HT-29 (cell line): ENCODE measurements around the gene TCF23. TPM values are rescaled to one million over a fixed set of nuclear protein-coding genes. Genes with fewer than 3 reads are reported as not detected.
"Not testable (repeated sequence)": the region's sequence is repeated elsewhere in the genome, so short reads cannot be mapped to it uniquely, and the experiment has no call there.

Experiments
- DNase-seq: peaks from one replicate; pipeline ENCODE4 v3.0.0-alpha.2; 2015; ENCODE audit warnings: low spot score
- total RNA-seq: library from RNA; depleted of rRNA; stranded (reverse); fragments of >200 nt; shearing (Covaris generic); gene quantifications from 2 replicates; pipeline ENCODE4 v1.2.3, GENCODE V29; 2014

The TCF23 gene
- total RNA-seq, 1 experiment from 2014 or later = not detected

DNA sequence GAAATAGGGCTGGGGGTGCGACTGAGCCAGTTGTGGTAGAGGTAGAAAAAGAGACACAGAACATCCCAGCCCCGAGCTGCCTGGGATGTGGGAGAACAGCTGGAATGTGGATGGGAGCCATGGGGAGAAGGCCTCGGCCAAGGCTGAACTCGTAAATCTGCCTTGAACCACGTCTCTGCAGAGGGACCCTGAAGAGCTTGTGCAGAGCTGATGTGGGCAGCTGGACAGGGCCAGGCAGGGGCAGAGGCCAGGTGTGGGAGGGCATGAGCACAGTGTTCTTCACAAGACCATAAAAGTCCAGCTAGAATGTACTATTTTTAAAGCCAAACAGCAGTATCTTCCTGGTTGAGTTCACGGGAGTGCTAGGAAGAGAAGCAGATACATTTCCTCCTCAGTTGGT, 5.7 kb downstream of the TCF23 start:
- DNase-seq = no peak

DNA sequence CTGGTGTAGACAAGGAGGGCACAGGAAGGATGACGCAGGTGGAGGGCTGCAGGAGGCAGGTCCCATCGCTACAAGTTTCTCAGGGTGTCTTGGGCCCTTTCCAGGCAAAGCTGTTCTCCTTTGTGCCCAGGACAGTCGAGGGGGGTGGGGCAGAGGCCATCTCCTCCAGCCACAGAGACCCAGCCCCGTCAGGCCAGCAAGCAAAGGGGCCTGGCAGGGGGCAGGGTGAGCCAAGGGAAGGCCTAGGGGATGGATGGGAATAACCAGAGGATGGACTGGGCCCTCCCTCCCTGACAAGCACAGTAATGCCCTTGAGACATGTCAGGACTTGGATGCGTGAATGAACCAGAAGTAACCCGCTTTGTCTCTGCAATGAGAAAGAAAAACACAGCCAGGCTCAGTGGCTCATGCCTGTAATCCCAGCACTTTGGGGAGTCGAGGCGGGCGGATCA, 6.3 kb downstream of the TCF23 start:
- no peak for DNase-seq

DNA sequence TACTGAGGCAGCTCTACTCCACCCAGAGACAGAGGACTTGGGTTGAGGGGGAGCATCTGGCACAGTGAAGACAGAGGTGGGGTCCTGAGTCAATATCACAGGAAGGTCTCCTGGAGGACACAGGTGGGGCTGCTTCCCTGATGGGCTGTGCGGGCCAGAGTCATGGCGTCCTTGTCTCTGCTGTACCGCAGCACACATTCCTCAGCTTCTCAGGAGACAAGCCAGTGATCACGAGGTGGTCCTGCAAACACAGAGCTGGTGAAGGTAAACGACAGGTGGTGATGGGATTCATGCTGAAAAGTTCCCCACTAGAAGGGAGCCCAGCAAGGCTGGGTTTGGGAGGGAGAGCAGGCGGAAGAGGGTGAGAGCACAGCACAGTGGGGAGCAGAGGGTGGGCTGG, 9.7 kb downstream of the TCF23 start:
- DNase-seq = no peak

DNA sequence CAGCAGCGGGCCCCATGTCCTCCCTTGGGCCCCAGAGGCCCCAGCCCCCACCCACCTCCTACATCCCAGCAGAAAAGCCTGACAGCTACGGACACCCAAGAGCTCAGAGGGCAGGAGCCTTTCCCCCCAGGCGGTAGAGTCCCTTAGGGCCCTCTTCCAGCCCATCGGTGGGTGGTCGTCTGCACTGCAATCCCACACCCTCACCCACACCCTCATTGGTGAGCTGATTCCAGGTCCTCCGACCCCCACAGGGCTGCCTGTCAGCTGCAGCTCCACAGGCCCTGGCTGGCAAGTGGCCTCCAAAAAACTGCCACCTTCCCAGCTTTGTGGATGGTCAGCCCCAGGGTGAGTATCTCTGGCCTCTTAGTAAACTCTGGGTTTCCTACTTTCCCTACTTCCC, 10.5 kb downstream of the TCF23 start:
- no peak for DNase-seq

DNA sequence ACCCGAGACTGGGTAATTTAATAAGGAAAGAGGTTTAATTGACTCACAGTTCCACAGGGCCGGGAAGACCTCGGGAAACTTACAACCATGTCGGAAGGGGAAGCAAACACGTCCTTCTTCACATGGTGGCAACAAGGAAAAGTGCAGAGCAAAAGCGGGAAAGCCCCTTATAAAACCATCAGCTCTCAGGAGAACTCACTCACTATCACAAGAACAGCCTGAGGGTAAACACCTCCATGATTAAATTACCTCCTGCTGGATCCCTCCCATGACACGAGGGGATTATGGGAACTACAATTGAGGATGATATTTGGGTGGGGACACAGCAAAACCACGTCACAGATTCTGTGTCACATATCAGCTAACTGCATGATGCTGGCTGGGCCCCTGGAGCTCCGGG, 11.4 kb downstream of the TCF23 start:
- no peak for DNase-seq

DNA sequence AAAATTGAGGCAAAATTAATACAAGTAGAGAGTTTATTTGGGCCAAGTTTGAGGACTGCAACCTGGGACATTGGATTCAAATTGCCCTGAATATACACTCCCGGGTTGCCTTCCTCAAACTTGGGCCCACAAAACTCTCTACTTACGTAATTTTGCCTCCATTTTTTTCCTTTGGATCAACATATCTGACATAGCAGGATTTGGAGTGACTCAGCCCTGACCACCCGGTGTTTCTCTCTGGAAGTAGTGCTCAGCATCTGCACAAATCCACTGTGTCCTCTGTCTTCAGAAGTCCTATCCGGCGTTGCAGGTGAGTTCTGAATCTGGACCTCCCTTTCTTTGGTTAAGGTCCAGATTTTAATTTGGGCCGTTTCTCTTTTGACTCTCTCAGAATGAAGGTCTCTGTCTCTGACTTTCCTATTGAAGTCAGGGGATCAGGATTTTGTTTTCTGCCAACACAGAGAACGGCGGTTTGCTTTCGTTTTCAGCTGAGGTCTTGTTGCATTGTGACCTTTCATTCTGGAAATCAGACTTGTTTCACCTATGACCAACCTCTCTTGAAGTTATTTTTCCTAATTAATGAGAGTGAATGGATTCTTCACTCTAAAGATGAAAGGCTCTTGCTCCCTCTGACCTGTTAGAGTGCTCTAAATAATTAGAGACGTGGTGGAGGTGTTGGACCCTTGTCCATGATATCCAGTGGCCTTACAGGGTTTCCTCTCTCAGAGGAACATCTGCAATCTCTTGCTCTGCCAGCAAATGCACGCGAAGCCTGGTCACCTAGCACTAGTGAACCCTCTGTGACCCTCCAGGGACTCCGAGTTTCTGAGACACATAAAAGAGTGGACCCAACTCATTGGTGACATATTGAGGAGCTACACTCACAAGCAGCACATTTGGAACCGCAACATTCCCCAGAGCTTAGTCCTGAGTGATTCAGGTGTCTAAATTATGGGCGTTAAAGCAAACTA, 13.6 kb downstream of the TCF23 start:
- no peak for DNase-seq

DNA sequence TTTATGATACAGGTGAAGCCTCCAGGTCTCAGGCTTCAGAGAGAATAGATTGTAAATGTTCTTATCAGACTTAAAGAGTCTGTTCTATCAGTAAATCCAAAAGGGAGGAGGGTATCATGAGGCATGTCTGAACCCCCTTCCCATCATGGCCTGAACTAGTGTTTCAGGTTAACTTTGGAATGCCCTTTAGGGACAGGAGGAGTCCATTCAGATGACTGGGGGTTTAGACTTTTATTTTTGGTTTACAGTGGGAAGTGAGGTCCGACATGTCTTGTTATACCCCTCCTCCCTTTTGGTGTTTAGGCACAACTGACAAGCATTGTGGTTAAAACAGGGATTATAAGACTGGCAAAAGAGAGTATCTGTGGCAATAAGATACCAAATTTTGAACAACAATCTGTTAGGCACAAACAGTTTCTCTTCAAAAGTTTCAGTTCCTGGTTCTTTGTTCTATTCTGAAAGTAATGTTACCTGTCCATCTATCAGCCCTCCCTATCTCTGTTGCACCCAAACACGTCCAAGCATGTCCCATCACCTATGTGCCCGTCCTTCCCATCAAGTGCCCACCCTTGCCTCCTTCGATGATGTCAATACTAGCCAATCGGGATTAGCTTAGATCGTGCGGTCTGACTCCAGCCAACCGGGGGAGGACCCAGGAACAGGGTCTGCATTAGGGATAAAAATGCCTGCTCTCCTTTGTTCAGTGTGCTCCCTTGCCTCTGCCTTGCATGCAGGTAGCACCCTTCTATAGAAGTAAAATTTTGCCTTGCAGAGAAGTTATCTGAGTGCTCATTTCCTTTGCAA, 16.4 kb downstream of the TCF23 start:
- no peak for DNase-seq

DNA sequence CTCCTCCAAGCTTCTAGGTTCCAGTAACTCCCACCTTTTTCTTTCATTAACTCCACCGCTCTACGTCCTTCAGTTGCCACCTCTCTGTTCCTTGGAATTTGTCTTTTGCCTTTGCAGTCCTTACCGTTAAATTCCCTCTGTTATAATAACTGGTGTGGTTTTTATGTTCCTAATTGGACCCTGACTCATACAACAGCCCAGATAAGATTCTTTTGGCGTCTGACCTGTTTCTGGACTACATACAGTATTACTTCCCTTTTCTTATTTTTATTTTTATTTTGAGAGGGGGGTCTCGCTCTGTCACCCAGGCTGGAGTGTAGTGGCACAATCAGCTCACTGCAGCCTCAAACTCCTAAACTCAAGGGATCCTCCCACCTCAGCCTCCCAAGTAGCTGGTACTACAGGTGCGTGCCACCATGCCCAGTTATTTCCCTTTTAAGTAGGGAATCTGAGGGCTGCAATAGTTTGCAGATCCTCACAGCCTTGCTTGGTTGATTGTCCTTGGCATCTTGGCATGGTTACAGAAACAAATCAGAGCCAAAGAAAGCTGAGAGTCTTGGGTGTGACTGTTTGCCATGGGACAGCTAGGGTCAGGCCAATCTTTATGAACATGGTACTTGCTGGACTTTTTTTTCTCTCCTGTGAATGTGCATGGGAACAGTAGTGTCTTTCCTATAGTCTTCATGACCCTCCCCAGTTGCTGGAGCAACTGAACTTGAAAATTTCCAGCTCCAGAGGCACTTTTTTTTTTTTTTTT, 22.0 kb downstream of the TCF23 start:
- DNase-seq = no peak

DNA sequence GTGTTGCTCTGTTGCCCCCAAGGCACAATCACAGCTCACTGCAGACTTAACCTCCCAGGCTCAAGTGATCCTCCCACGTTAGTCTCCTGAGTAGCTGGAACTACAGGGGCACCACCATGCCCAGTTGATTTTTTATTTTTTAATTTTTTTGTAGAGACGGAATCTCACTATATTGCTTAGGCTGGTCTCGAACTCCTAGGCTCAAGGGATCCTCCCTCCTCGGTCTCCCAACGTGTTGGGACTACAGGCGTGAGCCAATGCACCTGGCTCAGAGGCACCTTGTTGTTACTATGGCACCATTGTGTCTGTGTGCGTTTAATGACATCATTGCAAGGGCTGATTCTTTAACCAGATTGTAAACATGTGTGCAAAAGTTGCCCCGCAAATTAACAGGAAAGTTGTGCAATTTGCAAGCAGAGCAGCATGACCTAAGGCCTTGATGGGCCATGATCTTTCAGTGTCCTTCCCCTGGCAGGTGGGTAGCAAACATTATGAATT, 22.6 kb downstream of the TCF23 start:
- DNase-seq = no peak

DNA sequence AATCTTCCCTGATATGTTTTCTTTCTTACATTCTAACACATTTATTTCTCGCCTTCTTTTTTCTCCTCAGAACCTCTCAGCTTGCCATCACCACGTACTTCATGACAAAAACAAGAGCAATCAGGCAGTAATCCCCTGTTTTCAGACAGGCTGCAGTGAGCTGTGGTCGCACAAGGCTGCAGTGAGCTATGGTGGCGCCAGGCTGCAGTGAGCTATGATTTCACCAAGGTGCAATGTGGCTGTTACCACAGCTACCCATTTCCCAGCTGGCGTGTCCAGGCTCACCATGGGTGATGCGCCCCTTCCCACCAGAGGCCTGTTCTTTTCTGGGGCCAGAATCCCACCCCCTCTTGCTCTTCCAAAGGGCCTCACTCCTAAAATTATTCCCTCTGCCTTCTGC, 25.8 kb downstream of the TCF23 start:
- no peak for DNase-seq

DNA sequence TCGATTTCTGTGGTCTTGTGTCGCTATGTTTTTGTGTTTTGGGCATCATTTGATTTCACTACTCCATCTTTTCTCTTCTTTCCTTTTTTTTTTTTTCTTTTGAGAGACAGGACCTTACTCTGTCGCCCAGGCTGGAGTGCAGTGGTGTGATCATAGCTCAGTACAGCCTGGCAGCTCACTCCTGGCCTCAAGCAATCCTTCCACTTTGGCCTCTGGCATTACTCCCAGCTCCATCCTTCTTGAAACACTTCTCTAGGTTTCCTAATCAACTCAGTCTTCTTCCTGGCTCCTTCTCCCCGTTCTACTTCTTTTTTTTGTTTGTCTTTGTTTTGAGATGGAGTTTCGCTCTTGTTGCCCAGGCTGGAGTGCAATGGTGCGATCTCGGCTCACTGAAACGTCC, 26.5 kb downstream of the TCF23 start:
- DNase-seq = no peak

DNA sequence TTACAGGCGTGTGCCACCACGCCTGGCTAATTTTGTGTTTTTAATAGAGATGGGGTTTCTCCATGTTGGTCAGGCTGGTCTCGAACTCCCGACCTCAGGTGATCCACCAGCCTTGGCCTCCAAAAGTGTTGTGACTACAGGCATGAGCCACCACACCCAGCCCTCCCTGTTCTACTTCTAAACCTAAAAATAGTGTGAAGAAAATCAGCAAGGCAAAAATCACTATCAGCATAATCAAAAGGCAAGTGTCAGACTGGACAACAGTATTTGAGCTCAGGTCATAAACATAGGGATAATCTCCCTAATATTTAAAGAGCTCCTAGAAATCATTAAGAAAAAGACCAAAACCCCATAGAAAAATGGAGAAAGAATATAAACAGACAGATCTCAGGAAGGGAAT, 27.0 kb downstream of the TCF23 start:
- DNase-seq = not testable (repeated sequence)

DNA sequence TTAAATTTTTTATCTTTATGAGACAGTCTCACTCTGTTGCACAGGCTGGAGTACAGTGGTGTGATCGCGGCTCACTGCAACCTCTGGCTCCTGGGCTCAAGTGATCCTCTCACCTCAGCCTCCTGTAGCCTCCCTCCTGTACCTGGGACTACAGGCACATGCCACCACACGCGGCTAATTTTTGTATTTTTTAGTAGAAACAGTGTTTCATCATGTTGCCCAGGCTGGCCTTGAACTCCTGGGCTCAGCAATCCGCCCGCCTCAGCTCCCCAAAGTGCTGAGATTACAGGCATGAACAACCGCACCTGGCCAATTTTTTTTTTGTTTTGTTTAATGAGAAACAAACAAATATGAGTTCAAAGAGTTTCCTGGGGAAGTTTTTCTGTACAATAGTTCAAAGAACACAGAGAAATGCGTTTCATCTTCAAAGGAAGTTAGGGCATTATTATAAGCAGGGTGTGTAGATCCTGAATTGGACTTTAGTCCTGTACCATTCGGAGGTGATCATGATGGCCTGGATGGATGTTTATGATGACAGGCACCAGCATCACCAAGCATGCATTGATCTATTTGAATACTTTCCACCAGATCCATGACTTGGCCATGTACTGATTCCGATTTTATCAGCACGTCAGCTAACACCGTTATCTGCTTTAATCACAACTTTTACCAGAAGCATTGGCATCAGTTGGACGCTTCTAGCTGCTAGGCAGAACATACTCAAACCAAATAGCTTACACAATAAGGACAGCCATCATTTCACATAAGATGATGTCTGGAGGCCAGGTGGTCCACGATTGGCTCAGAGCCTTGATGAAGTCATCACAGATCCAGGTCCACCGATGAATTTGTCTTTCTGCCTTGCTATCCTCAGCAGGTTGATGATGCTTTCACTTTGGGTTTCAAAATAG, 28.9 kb downstream of the TCF23 start:
- no peak for DNase-seq

DNA sequence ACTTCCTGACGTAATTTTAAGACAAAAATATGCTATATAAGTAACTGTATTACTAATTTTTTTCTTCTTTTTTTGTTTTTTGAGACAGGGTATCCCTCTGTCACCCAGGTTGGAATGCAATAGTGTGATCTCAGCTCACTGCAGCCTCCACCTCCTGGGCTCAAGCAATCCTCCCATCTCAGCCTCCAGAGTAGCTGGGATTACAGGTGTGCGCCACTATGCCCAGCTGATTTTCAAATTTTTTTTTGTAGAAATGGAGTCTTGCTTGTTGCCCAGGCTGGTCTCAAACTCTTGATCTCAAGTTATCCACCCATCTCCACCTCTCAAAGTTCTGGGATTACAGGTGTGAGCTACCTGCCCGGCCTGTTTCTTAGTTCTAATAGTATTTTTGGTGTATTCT, 29.7 kb downstream of the TCF23 start:
- no peak for DNase-seq

DNA sequence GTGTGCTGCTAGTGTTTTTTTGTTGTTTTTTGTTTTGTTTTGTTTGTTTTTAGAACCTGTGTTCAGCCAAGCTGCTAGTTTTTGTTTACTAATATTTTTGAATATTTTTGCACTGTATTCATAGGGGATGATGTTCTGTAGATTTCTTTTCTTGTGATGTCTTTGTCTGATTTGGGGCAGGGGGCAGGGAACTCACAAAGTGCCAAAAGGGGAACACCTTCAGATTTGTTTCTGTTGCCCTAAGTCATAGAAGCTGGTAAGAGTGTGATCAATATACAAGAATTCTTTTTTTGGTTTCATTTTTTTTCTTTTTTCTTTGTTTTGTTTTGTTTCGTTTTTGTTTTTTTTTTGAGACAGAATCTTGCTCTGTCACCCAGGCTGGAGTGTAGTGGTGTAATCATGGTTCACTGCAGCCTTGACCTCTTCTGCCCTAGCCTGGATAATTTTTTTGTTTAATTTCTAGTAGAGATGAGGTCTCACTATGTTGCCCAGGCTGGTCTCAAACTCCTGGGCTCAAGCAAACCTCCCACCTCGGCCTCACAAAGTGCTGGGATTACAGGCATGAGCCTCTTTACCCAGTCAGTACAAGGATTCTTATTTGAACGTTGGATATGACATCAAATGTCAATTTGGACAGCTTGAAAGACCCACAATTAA, 30.7 kb downstream of the TCF23 start:
- DNase-seq = no peak

DNA sequence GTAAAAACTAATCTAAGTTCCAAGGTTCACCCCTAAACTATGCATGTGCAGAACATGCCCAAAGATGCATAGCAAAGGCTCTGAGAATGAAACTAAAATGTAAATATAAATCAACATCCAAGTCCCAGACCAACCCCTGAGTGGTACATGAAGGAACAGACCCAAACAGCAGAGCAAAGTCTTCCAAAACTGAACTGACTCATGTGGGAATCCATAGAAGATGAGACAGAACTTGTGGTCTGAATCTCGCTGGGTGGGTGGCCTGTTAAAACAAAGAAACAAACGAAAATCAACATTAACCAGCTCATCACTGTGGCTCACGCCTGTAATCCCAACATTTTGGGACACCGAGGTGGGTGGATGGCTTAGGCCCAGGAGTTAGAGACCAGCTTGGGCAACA, 33.5 kb downstream of the TCF23 start:
- DNase-seq = no peak

DNA sequence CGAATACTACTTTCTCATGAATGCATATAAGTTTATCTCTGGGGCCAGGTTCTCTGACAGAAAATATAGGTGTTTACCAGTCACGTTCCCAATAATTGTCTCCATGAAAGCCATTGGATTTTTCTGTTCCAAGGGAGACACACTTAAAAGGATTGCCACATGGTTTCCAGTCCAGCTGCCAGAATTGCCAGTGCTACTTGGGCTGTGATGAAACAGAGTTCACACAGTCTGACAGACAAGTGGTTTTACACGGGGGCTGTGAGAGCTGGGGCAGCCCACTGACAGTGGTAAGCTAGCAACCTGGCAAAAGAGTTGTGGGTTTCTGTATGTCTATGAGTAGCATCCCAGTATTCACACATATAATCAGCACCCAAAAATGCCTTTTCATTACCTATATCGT, 35.3 kb downstream of the TCF23 start:
- no peak for DNase-seq

DNA sequence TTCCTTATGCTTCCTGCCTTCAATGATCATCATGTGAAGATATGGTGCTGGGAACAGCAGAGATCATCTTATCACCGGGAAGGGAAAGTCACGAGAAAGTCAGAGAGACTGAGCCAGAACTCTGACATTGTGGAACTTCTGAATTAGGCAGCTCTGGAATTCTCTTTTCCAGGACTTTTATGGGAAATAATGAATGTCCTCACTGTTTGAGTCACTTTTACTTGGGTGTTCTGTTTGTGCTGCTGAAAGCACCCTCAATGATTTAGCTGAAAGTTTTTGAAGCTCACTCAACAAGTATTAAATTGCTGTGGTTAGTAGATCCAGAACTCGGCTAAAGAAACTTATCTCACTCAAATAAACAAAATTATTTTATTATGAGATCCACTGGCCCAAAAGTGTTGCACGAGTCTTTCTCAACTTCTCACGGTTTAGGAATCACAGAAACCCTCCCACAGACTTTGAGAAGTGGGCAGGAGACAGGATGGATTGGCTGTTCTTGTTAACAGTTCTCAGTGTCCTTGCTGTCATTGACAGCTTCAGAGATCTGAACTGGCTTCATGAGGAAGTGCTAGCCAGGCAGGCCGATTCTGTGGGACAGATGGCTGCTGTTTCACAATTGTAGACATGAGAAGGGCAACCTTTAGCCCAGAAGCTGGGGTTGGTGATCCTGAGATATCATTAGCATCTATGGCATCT, 36.7 kb downstream of the TCF23 start:
- no peak for DNase-seq

DNA sequence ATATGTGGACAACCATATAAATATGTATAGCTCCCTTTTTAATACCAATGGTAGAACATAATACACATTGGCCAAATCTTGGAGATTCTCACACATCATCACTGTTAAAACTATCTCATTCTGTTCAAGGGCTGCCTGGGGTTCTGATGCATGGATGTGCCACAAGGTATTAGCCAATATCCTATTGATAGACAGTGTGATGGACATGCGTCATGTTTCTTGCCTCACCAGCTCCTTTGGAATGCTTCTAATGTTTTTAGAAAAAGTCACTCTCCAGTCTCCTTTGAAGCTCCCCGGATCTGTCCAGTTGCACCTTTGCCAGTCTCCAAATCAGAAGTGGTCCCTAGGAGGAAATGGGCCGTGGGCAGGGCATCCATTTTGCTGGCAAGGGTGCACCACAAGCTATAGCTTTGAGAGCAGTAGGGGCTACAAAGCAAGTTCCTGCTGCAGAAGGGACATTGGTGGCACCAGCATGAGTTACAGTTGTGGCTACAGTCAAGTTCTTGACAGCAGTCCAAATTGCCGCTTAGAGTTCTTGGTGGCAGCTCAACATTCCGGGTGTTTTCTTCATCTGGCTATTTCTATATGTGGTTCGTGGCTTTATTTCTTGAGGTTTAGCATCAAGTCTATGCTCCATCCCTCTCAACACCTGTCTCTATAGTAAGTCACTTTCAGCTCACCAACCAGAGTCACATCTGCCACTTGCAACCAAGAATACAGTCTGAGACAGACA, 38.0 kb downstream of the TCF23 start:
- no peak for DNase-seq
